Keratinocyte (primary cell): ENCODE results near the gene SYNM. TPM values are rescaled to one million over a fixed set of nuclear protein-coding genes. Genes with fewer than 3 reads are reported as not detected.
"Not testable (repeated sequence)": the region's sequence is repeated elsewhere in the genome, so short reads cannot be mapped to it uniquely, and the experiment has no call there.

Experiments used
- DNase-seq: peaks from one replicate; pipeline ENCODE4 v3.0.0-alpha.2; 2011; ENCODE audit warnings: low read depth, missing footprints, low spot score
- FAIRE-seq: peaks from 2 replicates; lab custom pipeline; 2011; peaks lifted over from hg19 to GRCh38; lab: Jason Lieb, UNC
- H2AFZ ChIP-seq: 2 replicates; pipeline ENCODE4 v1.6.0; 2012; ENCODE audit warnings: low read length, control low read depth, inconsistent platforms; ENCODE audit not compliant: control insufficient read depth
- H3K27ac ChIP-seq: 2 replicates; pipeline ENCODE4 v1.5.1; 2011; ENCODE audit warnings: low read length; ENCODE audit not compliant: control insufficient read depth, insufficient read depth
- H3K27me3 ChIP-seq: 3 replicates; pipeline ENCODE4 v1.6.0; 2011; ENCODE audit warnings: low read length; ENCODE audit not compliant: control insufficient read depth, insufficient read depth; ENCODE audit errors: extremely low read depth
- H3K36me3 ChIP-seq, 2 experiments: 2 replicates in 1 of 2; 3 replicates in 1 of 2; pipeline ENCODE4 v1.5.1; 2011; ENCODE audit warnings: low read length in 2 of 2, mild to moderate bottlenecking in 1 of 2; ENCODE audit not compliant: control insufficient read depth in 2 of 2, insufficient read depth in 2 of 2; ENCODE audit errors: extremely low read depth in 1 of 2
- H3K4me1 ChIP-seq: 3 replicates; pipeline ENCODE4 v1.5.1; 2011; ENCODE audit warnings: low read length; ENCODE audit not compliant: control insufficient read depth, insufficient read depth; ENCODE audit errors: extremely low read depth
- H3K4me2 ChIP-seq: 3 replicates; pipeline ENCODE4 v1.6.0; 2011; ENCODE audit warnings: low read depth, low read length; ENCODE audit not compliant: control insufficient read depth, insufficient read depth; ENCODE audit errors: extremely low read depth
- H3K4me3 ChIP-seq, 3 experiments: fragments of 200-600 bp in 1 of 3; sonication (generic) in 1 of 3; 2 replicates in 2 of 3; 3 replicates in 1 of 3; pipeline ENCODE4 v1.5.1; 2011 to 2016; ENCODE audit warnings: low read length in 3 of 3, mild to moderate bottlenecking in 3 of 3, control low read depth in 2 of 3, inconsistent platforms in 1 of 3, low read depth in 1 of 3, mixed read lengths in 1 of 3, mixed run types in 1 of 3, moderate library complexity in 1 of 3; ENCODE audit not compliant: control insufficient read depth in 2 of 3, insufficient read depth in 2 of 3; ENCODE audit errors: extremely low read depth in 1 of 3
- H3K79me2 ChIP-seq: 2 replicates; pipeline ENCODE4 v1.6.0; 2012; ENCODE audit warnings: low read length; ENCODE audit not compliant: control insufficient read depth, insufficient read depth
- H3K9ac ChIP-seq: 3 replicates; pipeline ENCODE4 v1.6.0; 2011; ENCODE audit warnings: low read length; ENCODE audit not compliant: control insufficient read depth, insufficient read depth; ENCODE audit errors: extremely low read depth
- H3K9me1 ChIP-seq: 3 replicates; pipeline ENCODE4 v1.6.0; 2011; ENCODE audit warnings: low read length; ENCODE audit not compliant: control insufficient read depth, insufficient read depth; ENCODE audit errors: extremely low read depth
- H3K9me3 ChIP-seq: 2 replicates; pipeline ENCODE4 v1.5.1; 2012; ENCODE audit warnings: low read depth, low read length; ENCODE audit not compliant: control insufficient read depth
- H4K20me1 ChIP-seq: 3 replicates; pipeline ENCODE4 v1.6.0; 2011; ENCODE audit warnings: low read length; ENCODE audit not compliant: control insufficient read depth, insufficient read depth; ENCODE audit errors: extremely low read depth
- EZH2 ChIP-seq: IDR thresholded peaks from one replicate; pipeline ENCODE4 v1.6.1; 2012; ENCODE audit warnings: inconsistent platforms, mild to moderate bottlenecking, low read length, moderate library complexity
- dilution Hi-C: fragments of 300-500 bp; cut with MboI; formaldehyde crosslinking; loops from one replicate; pipeline ENCODE4 v1.7.0; 2020; ENCODE audit warnings: low sequenced_read_pairs; ENCODE audit not compliant: extremely low pct_ligation_motif_present
- polyA plus RNA-seq, 5 experiments: library from polyadenylated mRNA; depleted of rRNA in 3 of 5; stranded (reverse) in 3 of 5; stranded (forward) in 1 of 5; unstranded in 1 of 5; fragments of >200 nt; gene quantifications; 1 replicate in 1 of 5; 2 replicates in 3 of 5; 3 replicates in 1 of 5; pipeline versions ENCODE4 v1.2.1 to v1.2.3, GENCODE V29; 2011 to 2012; ENCODE audit warnings: missing spikeins in 2 of 5, low read depth in 1 of 5, low replicate concordance in 1 of 5
- TF ChIP-seq, protein P1 (sequence below), 3 experiments: IDR thresholded peaks in 1 of 3; conservative IDR thresholded peaks in 1 of 3; optimal IDR thresholded peaks in 1 of 3; 2 replicates in 2 of 3; 3 replicates in 1 of 3; pipeline versions ENCODE3 to v1.5.1; 2011; ENCODE audit warnings: low read length in 3 of 3, mild to moderate bottlenecking in 3 of 3, moderate library complexity in 2 of 3, control low read depth in 1 of 3, inconsistent platforms in 1 of 3; ENCODE audit not compliant: insufficient read depth in 2 of 3; ENCODE audit errors: extremely low read depth in 1 of 3

The SYNM gene
- polyA plus RNA-seq, 1 donor (not counting 4 experiments of a cell fraction or from before 2014, with no cell fraction given): 0.09 TPM

DNA sequence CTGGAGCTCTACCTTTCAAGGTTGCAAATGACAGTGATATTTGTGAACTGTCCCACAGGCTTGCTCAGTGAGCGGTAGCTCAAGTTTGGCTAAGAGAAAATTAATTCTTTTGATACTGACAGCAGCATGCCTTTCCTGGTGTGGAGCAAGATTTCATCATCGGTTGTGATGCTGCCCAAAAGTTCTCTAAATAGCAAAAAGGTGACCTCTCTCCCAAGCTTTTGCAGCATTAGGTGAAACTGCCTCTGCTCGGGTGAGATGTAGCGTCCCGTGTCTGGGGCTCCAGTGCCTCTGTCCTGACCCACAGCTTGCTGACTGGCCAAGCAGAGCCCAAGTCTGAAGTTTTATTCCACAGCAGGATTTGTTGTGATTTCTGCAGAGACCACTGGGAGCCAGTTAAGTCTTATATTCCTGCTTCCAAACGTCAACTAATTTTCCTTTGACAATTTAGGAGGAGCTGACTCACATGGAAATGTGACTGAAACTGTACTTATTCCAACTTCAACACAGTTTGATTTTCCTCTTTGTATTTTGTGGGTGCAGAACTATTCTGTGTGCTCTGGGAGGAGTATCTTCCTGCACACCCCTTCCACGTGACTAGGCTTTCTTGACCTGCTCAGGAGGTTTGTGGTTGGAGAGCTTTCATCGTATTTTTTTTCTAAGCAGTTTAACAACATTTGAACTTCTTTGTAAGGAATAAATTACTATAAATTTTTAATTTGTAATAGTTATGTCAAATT is 5.9 kb downstream of the SYNM start:
- no peak overlapping the region for H3K27ac ChIP-seq
- no peak for TF ChIP-seq EZH2
- TF ChIP-seq, protein P1, sequence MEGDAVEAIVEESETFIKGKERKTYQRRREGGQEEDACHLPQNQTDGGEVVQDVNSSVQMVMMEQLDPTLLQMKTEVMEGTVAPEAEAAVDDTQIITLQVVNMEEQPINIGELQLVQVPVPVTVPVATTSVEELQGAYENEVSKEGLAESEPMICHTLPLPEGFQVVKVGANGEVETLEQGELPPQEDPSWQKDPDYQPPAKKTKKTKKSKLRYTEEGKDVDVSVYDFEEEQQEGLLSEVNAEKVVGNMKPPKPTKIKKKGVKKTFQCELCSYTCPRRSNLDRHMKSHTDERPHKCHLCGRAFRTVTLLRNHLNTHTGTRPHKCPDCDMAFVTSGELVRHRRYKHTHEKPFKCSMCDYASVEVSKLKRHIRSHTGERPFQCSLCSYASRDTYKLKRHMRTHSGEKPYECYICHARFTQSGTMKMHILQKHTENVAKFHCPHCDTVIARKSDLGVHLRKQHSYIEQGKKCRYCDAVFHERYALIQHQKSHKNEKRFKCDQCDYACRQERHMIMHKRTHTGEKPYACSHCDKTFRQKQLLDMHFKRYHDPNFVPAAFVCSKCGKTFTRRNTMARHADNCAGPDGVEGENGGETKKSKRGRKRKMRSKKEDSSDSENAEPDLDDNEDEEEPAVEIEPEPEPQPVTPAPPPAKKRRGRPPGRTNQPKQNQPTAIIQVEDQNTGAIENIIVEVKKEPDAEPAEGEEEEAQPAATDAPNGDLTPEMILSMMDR (optimal IDR thresholded peaks at IDR 0.05 in 1 of 3, IDR thresholded peaks at IDR 0.05 in 1 of 3, conservative IDR thresholded peaks at IDR 0.05 in 1 of 3; ENCODE audit: extremely low read depth in 1 of 3, insufficient read depth in 2 of 3, low read length in 3 of 3): no peak
- H3K4me1 ChIP-seq: no peaks in the 10 kb centered on the region
- H3K79me2 ChIP-seq: no peaks in the 10 kb centered on the region
- H3K9me3 ChIP-seq: no peaks in the 10 kb centered on the region
- dilution Hi-C loops: no loop called here
- FAIRE-seq: no peak
- no peak overlapping the region for H3K4me2 ChIP-seq
- H3K27me3 ChIP-seq: peaks cover 23% of the 10 kb centered on the region
- H2AFZ ChIP-seq: no peak overlapping the region
- no peak overlapping the region for H3K4me3 ChIP-seq
- H3K36me3 ChIP-seq: no peaks in the 10 kb centered on the region
- no peak overlapping the region for H3K9ac ChIP-seq
- DNase-seq: no peak
- H4K20me1 ChIP-seq: no peaks in the 10 kb centered on the region
- H3K9me1 ChIP-seq: no peaks in the 10 kb centered on the region

DNA sequence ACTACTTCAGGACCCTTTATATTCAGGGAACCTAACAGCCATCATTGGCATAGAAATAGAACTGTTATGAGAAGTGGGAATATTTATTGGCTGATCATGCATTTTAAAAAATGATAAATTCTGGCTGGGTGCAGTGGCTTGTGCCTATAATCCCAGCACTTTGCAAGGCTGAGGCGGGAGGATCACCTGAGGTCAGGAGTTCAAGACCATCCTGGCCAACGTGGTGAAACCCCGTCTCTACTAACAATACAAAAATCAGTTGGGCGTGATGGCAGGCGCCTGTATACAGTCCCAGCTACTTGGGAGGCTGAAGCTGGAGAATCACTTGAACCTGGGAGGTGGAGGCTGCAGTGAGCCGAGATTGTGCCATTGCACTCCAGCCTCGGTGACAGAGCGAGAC is 6.8 kb downstream of the SYNM start:
- FAIRE-seq, H3K79me2 ChIP-seq, H3K9ac ChIP-seq, H3K27ac ChIP-seq, DNase-seq, H3K4me1 ChIP-seq, H3K36me3 ChIP-seq, dilution Hi-C loops, H3K9me1 ChIP-seq, H3K9me3 ChIP-seq, H3K4me3 ChIP-seq, H4K20me1 ChIP-seq, H2AFZ ChIP-seq, H3K4me2 ChIP-seq: not testable (repeated sequence)
- H3K27me3 ChIP-seq: peaks cover 14% of the 10 kb centered on the region
